ENCODE measurements around the gene CASQ1. TPM values are rescaled to one million over a fixed set of nuclear protein-coding genes. Genes with fewer than 3 reads are reported as not detected.

The CASQ1 gene
- total and polyA plus RNA-seq, 2 donors (not counting 3 experiments of a cell fraction or from before 2014, with no cell fraction given): not detected

- POLR2A ChIA-PET: no interaction called here
- no peak overlapping the region for H3K4me3 ChIP-seq (replicated peaks in 1 of 3; ENCODE audit: insufficient read depth in 1 of 3, low read depth in 1 of 3, low read length in 3 of 3)
- no peak overlapping the region for H3K9ac ChIP-seq (replicated peaks; ENCODE audit: extremely low read depth, insufficient read depth, low read length)
- no peaks in the 10 kb centered on the region for H3K79me2 ChIP-seq (ENCODE audit: control insufficient read depth, insufficient read depth, low read length)
- H3K27me3 ChIP-seq (ENCODE audit: control insufficient read depth in 2 of 2, insufficient read depth in 2 of 2, low read length in 2 of 2): peaks cover 4 to 7% of the 10 kb centered on the region in 2 experiments
- no peaks in the 10 kb centered on the region for H4K20me1 ChIP-seq (replicated peaks; ENCODE audit: control insufficient read depth, extremely low read depth, insufficient read depth, low read length)
- BruUV-seq (replicated peaks): no TSS peak
- no peak for FAIRE-seq
- H3K27ac ChIP-seq (ENCODE audit: insufficient read depth, low read depth, low read length): no peak overlapping the region
- H3K9me3 ChIP-seq (replicated peaks; ENCODE audit: control insufficient read depth, insufficient read depth, low read length): no peaks in the 10 kb centered on the region
- no peak overlapping the region for H2AFZ ChIP-seq (ENCODE audit: low read depth, low read length)
- dilution Hi-C loops (cut with MboI; ENCODE audit: extremely low pct_ligation_motif_present, low sequenced_read_pairs) (no loop called here), intact Hi-C loops (cut with micrococcal nuclease) (no loop called here)
- H3K36me3 ChIP-seq (ENCODE audit: control insufficient read depth in 2 of 2, extremely low read depth in 1 of 2, insufficient read depth in 2 of 2, low read length in 2 of 2): no peaks in the 10 kb centered on the region
- CTCF ChIA-PET: interaction anchor here (0.9 to 1.7 kb wide), 4 partner anchors 27 to 88 kb away, joined by 3 to 7 read pairs (median 4); no protein-coding TSS in a partner anchor
- no peak for DNase-seq (ENCODE audit: low read depth, low spot score)
- no peaks in the 10 kb centered on the region for H3K9me1 ChIP-seq (replicated peaks; ENCODE audit: control insufficient read depth, extremely low read depth, insufficient read depth, low read length)
- TF ChIP-seq MYC (IDR thresholded peaks at IDR 0.05; ENCODE audit: low read depth, low read length) (no peak), POLR2AphosphoS5 (IDR thresholded peaks at IDR 0.05; ENCODE audit: insufficient read depth, low read depth, low read length) (no peak), EZH2 (IDR thresholded peaks at IDR 0.05; ENCODE audit: borderline replicate concordance, low read depth, low read length, severe bottlenecking) (no peak), POLR2A (IDR thresholded peaks at IDR 0.05; ENCODE audit: low read depth, low read length) (no peak), MAX (IDR thresholded peaks at IDR 0.05; ENCODE audit: insufficient read depth, insufficient read length) (no peak), FOS (IDR thresholded peaks at IDR 0.05; ENCODE audit: borderline replicate concordance, insufficient read depth, low read length) (no peak)
- no peaks in the 10 kb centered on the region for H3K4me1 ChIP-seq (ENCODE audit: control insufficient read depth, extremely low read depth, insufficient read depth, low read length)
- no peak overlapping the region for H3K4me2 ChIP-seq (ENCODE audit: insufficient read depth, low read length)
Observed at GRCh38 chr1:160166166-160166868, 24.1 kb upstream of the CASQ1 start.

GRCh38 chr1:160167056-160167455, 23.3 kb upstream of the CASQ1 start:
- Histone ChIP-seq H3K27ac (ENCODE audit: insufficient read depth, low read depth, low read length) (no peak overlapping the region), H3K9me1 (replicated peaks; ENCODE audit: control insufficient read depth, extremely low read depth, insufficient read depth, low read length) (no peaks in the 10 kb centered on the region), H3K79me2 (ENCODE audit: control insufficient read depth, insufficient read depth, low read length) (no peaks in the 10 kb centered on the region), H3K4me1 (ENCODE audit: control insufficient read depth, extremely low read depth, insufficient read depth, low read length) (no peaks in the 10 kb centered on the region), H3K9ac (replicated peaks; ENCODE audit: extremely low read depth, insufficient read depth, low read length) (no peak overlapping the region), H3K36me3 (ENCODE audit: control insufficient read depth in 2 of 2, extremely low read depth in 1 of 2, insufficient read depth in 2 of 2, low read length in 2 of 2) (no peaks in the 10 kb centered on the region), H3K4me2 (ENCODE audit: insufficient read depth, low read length) (no peak overlapping the region), H3K27me3 (ENCODE audit: control insufficient read depth in 2 of 2, insufficient read depth in 2 of 2, low read length in 2 of 2) (peaks cover 7 to 9% of the 10 kb centered on the region in 2 experiments), H2AFZ (ENCODE audit: low read depth, low read length) (no peak overlapping the region), H3K9me3 (replicated peaks; ENCODE audit: control insufficient read depth, insufficient read depth, low read length) (no peaks in the 10 kb centered on the region), H3K4me3 (replicated peaks in 1 of 3; ENCODE audit: insufficient read depth in 1 of 3, low read depth in 1 of 3, low read length in 3 of 3) (no peak overlapping the region), H4K20me1 (replicated peaks; ENCODE audit: control insufficient read depth, extremely low read depth, insufficient read depth, low read length) (no peaks in the 10 kb centered on the region)
- TF ChIP-seq JUN (IDR thresholded peaks at IDR 0.05; ENCODE audit: borderline replicate concordance, insufficient read depth, insufficient read length, low read depth) (no peak), MYC (IDR thresholded peaks at IDR 0.05; ENCODE audit: low read depth, low read length) (no peak), POLR2A (IDR thresholded peaks at IDR 0.05; ENCODE audit: low read depth, low read length) (no peak), GATA2 (IDR thresholded peaks at IDR 0.05; ENCODE audit: insufficient read depth, insufficient read length, low read depth, low read length) (no peak), POLR2AphosphoS5 (IDR thresholded peaks at IDR 0.05; ENCODE audit: insufficient read depth, low read depth, low read length) (no peak), FOS (IDR thresholded peaks at IDR 0.05; ENCODE audit: borderline replicate concordance, insufficient read depth, low read length) (no peak), EZH2 (IDR thresholded peaks at IDR 0.05; ENCODE audit: borderline replicate concordance, low read depth, low read length, severe bottlenecking) (no peak), CTCF (IDR thresholded peaks at IDR 0.05; ENCODE audit: extremely low read depth in 1 of 2, insufficient read depth in 1 of 2, low read depth in 1 of 2, low read length in 2 of 2) (no peak), MAX (IDR thresholded peaks at IDR 0.05; ENCODE audit: insufficient read depth, insufficient read length) (no peak)
- intact Hi-C loops (cut with micrococcal nuclease): no loop called here
- DNase-seq (ENCODE audit: low read depth, low spot score): no peak
- POLR2A ChIA-PET: no interaction called here
- no TSS peak for BruUV-seq (replicated peaks)
- CTCF ChIA-PET: interaction anchor here (0.9 to 1.7 kb wide), 4 partner anchors 26 to 88 kb away, joined by 3 to 7 read pairs (median 4); no protein-coding TSS in a partner anchor
- dilution Hi-C loops (cut with MboI; ENCODE audit: extremely low pct_ligation_motif_present, low sequenced_read_pairs): no loop called here
- no peak for FAIRE-seq
